Measurements from ENCODE around the gene TMPRSS4. TPM values are rescaled to one million over a fixed set of nuclear protein-coding genes. Genes with fewer than 3 reads are reported as not detected.

Gene TMPRSS4
- total and polyA plus RNA-seq, 2 of the 13 experiments (the other 11 are each of a cell fraction or from before 2014, with no cell fraction given): 0.32 TPM; not detected in 1

DNA sequence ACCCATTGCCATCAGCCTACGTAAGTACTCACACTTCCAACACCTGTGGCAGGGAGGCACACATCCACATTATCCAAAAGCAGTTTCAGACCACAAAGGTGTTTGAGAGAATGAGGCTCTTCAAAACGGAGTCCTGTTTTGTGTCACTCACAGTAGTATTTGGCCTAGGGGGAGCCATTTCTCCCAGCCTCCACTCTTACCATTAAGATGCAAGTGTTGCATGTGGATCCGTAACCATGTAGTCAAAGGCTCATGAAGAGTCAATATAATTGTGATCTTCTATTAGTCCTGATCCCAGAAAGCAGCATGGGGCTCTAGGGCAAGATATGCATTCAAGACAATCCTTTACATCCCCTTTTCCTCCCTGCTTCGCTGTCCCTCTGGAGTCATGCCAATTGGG lies 49.2 kb upstream of the TMPRSS4 start:
- ChIA-PET POLR2A (no interaction called here), CTCF (ENCODE audit: low intra/inter-chr PET ratio, low total read pairs) (no interaction called here)
- Histone ChIP-seq H3K27ac (ENCODE audit: extremely low read length, insufficient read depth, low read length) (no peak overlapping the region), H3K4me3 (replicated peaks in 1 of 3; ENCODE audit: insufficient read depth in 1 of 3, low read depth in 2 of 3, low read length in 3 of 3) (no peak overlapping the region), H3K36me3 (replicated peaks in 1 of 2; ENCODE audit: control insufficient read depth in 1 of 2, insufficient read depth in 2 of 2, low read length in 2 of 2) (no peaks in the 10 kb centered on the region), H2AFZ (ENCODE audit: low read length) (no peak overlapping the region), H3K27me3 (ENCODE audit: control insufficient read depth in 1 of 2, insufficient read depth in 2 of 2, low read length in 2 of 2) (peaks cover 2 to 8% of the 10 kb centered on the region in 2 experiments; a peak in 4 of 5 replicates), H3K79me2 (ENCODE audit: insufficient read depth, low read length) (no peaks in the 10 kb centered on the region), H3K4me1 (ENCODE audit: insufficient read depth, low read length) (no peaks in the 10 kb centered on the region), H4K20me1 (ENCODE audit: insufficient read depth, low read length) (no peaks in the 10 kb centered on the region), H3K9me3 (ENCODE audit: low read length) (no peaks in the 10 kb centered on the region), H3K4me2 (ENCODE audit: low read depth, low read length) (no peak overlapping the region), H3K9ac (ENCODE audit: insufficient read depth, low read depth, low read length) (no peak overlapping the region)
- in situ Hi-C loops (cut with HindIII; ENCODE audit: extremely low pct_ligation_motif_present, low pct_unique_long_range_greater_than_20kb) (no loop called here), intact Hi-C loops (cut with micrococcal nuclease; ENCODE audit: unreplicated experiment) (no loop called here)
- no peak for FAIRE-seq
- TF ChIP-seq NR2F6 (IDR thresholded peaks at IDR 0.05) (no peak), NR2F6 (CRISPR knock-in tag; IDR thresholded peaks at IDR 0.05) (no peak), JUNB (CRISPR knock-in tag; IDR thresholded peaks at IDR 0.05; ENCODE audit: borderline replicate concordance) (no peak), SMC3 (IDR thresholded peaks at IDR 0.05; ENCODE audit: low read length) (no peak)
- TF ChIP-seq, protein P1, sequence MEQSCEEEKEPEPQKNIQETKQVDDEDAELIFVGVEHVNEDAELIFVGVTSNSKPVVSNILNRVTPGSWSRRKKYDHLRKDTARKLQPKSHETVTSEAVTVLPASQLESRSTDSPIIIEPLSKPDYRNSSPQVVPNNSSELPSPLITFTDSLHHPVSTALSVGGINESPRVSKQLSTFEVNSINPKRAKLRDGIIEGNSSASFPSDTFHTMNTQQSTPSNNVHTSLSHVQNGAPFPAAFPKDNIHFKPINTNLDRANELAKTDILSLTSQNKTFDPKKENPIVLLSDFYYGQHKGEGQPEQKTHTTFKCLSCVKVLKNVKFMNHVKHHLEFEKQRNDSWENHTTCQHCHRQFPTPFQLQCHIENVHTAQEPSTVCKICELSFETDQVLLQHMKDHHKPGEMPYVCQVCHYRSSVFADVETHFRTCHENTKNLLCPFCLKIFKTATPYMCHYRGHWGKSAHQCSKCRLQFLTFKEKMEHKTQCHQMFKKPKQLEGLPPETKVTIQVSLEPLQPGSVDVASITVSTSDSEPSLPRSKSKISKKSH (CRISPR knock-in tag; IDR thresholded peaks at IDR 0.05; ENCODE audit: borderline replicate concordance): no peak
- no TSS peak for BruUV-seq (replicated peaks)
- WGBS (ENCODE audit: low lambda C conversion rate): 42% methylated on average over 4 of the region's 4 CpGs
- no peak for DNase-seq (ENCODE audit: low spot score)
- no peak for ATAC-seq

DNA sequence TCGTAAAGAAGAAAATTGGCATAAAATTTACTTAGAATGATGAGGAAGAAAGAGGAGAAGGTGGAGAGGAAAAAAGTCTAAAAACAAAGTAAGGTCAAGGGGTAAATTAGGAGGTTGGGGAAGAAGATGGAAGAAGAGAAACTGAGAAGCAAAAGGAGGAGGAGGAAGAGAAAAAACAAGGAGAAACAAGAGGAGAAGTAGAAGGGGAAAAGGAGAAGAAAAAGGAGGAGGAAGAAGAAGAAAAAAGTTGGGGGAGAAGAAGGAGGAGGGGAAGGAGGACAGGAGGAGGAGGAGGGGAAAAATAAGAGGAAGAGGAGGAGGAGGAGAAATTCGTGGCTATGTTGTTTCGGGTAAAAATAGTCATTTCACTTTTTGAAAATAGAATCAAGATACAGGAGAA lies 48.3 kb upstream of the TMPRSS4 start:
- Histone ChIP-seq H2AFZ (ENCODE audit: low read length) (no peak overlapping the region), H3K9ac (ENCODE audit: insufficient read depth, low read depth, low read length) (no peak overlapping the region), H4K20me1 (ENCODE audit: insufficient read depth, low read length) (no peaks in the 10 kb centered on the region), H3K9me3 (ENCODE audit: low read length) (no peaks in the 10 kb centered on the region), H3K79me2 (ENCODE audit: insufficient read depth, low read length) (no peaks in the 10 kb centered on the region), H3K4me2 (ENCODE audit: low read depth, low read length) (no peak overlapping the region), H3K4me3 (replicated peaks in 1 of 3; ENCODE audit: insufficient read depth in 1 of 3, low read depth in 2 of 3, low read length in 3 of 3) (no peak overlapping the region), H3K27me3 (ENCODE audit: control insufficient read depth in 1 of 2, insufficient read depth in 2 of 2, low read length in 2 of 2) (peaks cover 2 to 8% of the 10 kb centered on the region in 2 experiments; a peak in 4 of 5 replicates), H3K4me1 (ENCODE audit: insufficient read depth, low read length) (no peaks in the 10 kb centered on the region), H3K27ac (ENCODE audit: extremely low read length, insufficient read depth, low read length) (no peak overlapping the region), H3K36me3 (replicated peaks in 1 of 2; ENCODE audit: control insufficient read depth in 1 of 2, insufficient read depth in 2 of 2, low read length in 2 of 2) (no peaks in the 10 kb centered on the region)
- FAIRE-seq (no peak), ATAC-seq (no peak), DNase-seq (ENCODE audit: low spot score) (no peak)
- CTCF ChIA-PET (ENCODE audit: low intra/inter-chr PET ratio, low total read pairs): no interaction called here
- intact Hi-C loops (cut with micrococcal nuclease; ENCODE audit: unreplicated experiment): no loop called here
- in situ Hi-C loops (cut with HindIII; ENCODE audit: extremely low pct_ligation_motif_present, low pct_unique_long_range_greater_than_20kb): no loop called here
- 6% methylated on average over 3 of the region's 3 CpGs for WGBS (ENCODE audit: low lambda C conversion rate)
- POLR2A ChIA-PET: no interaction called here
- no TSS peak for BruUV-seq (replicated peaks)
- TF ChIP-seq ZNF468 (CRISPR knock-in tag; IDR thresholded peaks at IDR 0.05) (no peak), NFKB2 (CRISPR knock-in tag; IDR thresholded peaks at IDR 0.05; ENCODE audit: borderline replicate concordance) (no peak), ZNF749 (CRISPR knock-in tag; IDR thresholded peaks at IDR 0.05; ENCODE audit: borderline replicate concordance) (no peak), ZNF17 (CRISPR knock-in tag; IDR thresholded peaks at IDR 0.05) (no peak), WIZ (CRISPR knock-in tag; IDR thresholded peaks at IDR 0.05) (no peak)
- TF ChIP-seq, protein P2, sequence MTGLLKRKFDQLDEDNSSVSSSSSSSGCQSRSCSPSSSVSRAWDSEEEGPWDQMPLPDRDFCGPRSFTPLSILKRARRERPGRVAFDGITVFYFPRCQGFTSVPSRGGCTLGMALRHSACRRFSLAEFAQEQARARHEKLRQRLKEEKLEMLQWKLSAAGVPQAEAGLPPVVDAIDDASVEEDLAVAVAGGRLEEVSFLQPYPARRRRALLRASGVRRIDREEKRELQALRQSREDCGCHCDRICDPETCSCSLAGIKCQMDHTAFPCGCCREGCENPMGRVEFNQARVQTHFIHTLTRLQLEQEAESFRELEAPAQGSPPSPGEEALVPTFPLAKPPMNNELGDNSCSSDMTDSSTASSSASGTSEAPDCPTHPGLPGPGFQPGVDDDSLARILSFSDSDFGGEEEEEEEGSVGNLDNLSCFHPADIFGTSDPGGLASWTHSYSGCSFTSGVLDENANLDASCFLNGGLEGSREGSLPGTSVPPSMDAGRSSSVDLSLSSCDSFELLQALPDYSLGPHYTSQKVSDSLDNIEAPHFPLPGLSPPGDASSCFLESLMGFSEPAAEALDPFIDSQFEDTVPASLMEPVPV (CRISPR knock-in tag; IDR thresholded peaks at IDR 0.05): no peak
- TF ChIP-seq, protein P3, sequence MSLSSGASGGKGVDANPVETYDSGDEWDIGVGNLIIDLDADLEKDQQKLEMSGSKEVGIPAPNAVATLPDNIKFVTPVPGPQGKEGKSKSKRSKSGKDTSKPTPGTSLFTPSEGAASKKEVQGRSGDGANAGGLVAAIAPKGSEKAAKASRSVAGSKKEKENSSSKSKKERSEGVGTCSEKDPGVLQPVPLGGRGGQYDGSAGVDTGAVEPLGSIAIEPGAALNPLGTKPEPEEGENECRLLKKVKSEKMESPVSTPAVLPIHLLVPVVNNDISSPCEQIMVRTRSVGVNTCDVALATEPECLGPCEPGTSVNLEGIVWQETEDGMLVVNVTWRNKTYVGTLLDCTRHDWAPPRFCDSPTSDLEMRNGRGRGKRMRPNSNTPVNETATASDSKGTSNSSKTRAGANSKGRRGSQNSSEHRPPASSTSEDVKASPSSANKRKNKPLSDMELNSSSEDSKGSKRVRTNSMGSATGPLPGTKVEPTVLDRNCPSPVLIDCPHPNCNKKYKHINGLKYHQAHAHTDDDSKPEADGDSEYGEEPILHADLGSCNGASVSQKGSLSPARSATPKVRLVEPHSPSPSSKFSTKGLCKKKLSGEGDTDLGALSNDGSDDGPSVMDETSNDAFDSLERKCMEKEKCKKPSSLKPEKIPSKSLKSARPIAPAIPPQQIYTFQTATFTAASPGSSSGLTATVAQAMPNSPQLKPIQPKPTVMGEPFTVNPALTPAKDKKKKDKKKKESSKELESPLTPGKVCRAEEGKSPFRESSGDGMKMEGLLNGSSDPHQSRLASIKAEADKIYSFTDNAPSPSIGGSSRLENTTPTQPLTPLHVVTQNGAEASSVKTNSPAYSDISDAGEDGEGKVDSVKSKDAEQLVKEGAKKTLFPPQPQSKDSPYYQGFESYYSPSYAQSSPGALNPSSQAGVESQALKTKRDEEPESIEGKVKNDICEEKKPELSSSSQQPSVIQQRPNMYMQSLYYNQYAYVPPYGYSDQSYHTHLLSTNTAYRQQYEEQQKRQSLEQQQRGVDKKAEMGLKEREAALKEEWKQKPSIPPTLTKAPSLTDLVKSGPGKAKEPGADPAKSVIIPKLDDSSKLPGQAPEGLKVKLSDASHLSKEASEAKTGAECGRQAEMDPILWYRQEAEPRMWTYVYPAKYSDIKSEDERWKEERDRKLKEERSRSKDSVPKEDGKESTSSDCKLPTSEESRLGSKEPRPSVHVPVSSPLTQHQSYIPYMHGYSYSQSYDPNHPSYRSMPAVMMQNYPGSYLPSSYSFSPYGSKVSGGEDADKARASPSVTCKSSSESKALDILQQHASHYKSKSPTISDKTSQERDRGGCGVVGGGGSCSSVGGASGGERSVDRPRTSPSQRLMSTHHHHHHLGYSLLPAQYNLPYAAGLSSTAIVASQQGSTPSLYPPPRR (CRISPR knock-in tag; IDR thresholded peaks at IDR 0.05; ENCODE audit: borderline replicate concordance): no peak

Measured in HepG2 (cell line).